Kidney (tissue), 14 donors: ENCODE results near the gene ZMYND8. TPM values are rescaled to one million over a fixed set of nuclear protein-coding genes. Genes with fewer than 3 reads are reported as not detected.
A peak's percentile ranks its signal among the peaks of the same experiment; 100 is the strongest.

ENCODE experiments used
- DNase-seq, 5 donors: peaks; one replicate each; pipeline ENCODE4 v3.0.0-alpha.2; 2013 to 2020
- FAIRE-seq: peaks from 2 replicates; lab custom pipeline; 2012; peaks lifted over from hg19 to GRCh38; lab: Jason Lieb, UNC
- H3K27ac ChIP-seq, 2 donors: one replicate each; pipeline ENCODE4 v1.7.0; 2013; ENCODE audit warnings: low read depth in 2 of 2, low read length in 2 of 2, inconsistent platforms in 1 of 2
- H3K27me3 ChIP-seq: one replicate; pipeline ENCODE4 v1.7.1; 2013; ENCODE audit warnings: low read length, inconsistent platforms; ENCODE audit not compliant: control insufficient read depth, insufficient read depth
- H3K36me3 ChIP-seq, 3 donors: one replicate each; pipeline versions ENCODE4 v1.7.0 to v1.7.1; 2013; ENCODE audit warnings: low read length in 3 of 3, control low read depth in 1 of 3, inconsistent platforms in 1 of 3; ENCODE audit not compliant: insufficient read depth in 3 of 3, control insufficient read depth in 2 of 3
- H3K4me1 ChIP-seq, 3 donors: one replicate each; pipeline versions ENCODE4 v1.7.0 to v1.7.1; 2013; ENCODE audit warnings: low read length in 3 of 3, inconsistent platforms in 1 of 3, low read depth in 1 of 3; ENCODE audit not compliant: control insufficient read depth in 2 of 3, insufficient read depth in 2 of 3
- H3K4me3 ChIP-seq, 3 donors: one replicate each; pipeline versions ENCODE4 v1.7.0 to v1.8.1; 2013; ENCODE audit warnings: low read length in 3 of 3, control low read depth in 1 of 3, inconsistent platforms in 1 of 3
- H3K9ac ChIP-seq, 3 donors: one replicate each; pipeline versions ENCODE4 v1.7.0 to v1.7.1; 2013; ENCODE audit warnings: low read length in 3 of 3, control low read depth in 1 of 3, inconsistent platforms in 1 of 3
- H3K9me3 ChIP-seq, 3 donors: one replicate each; pipeline versions ENCODE4 v1.7.0 to v1.7.1; 2013; ENCODE audit warnings: low read length in 3 of 3, control low read depth in 1 of 3, inconsistent platforms in 1 of 3; ENCODE audit not compliant: control insufficient read depth in 2 of 3, insufficient read depth in 1 of 3
- intact Hi-C: fragments of 100-400 bp; cut with DNase I; formaldehyde crosslinking; loops from one replicate; pipeline ENCODE4 v1.11.1; 2022
- polyA plus RNA-seq: library from polyadenylated mRNA; stranded (reverse); fragments of 350-450 nt; fragmentation: Illumina TruSeq; extraction: RNeasy Lipid Tissue Mini Kit (QIAGEN cat#74804); gene quantifications from one replicate; pipeline ENCODE4 v1.2.3, GENCODE V29; 2014; ENCODE audit warnings: low read depth, low replicate concordance; ENCODE audit not compliant: insufficient read depth
- total RNA-seq: library from RNA; stranded (reverse); fragmentation: NEBNext Ultra II Directional; extraction: Animal tissue kit (Norgen Biotek cat#: 25700); gene quantifications from one replicate; pipeline ENCODE4 v1.2.1, GENCODE V29; 2021
- TF ChIP-seq, protein P1 (sequence below): IDR thresholded peaks from 3 replicates; pipeline ENCODE4 v1.5.1; 2012; ENCODE audit warnings: mild to moderate bottlenecking, moderate library complexity, borderline replicate concordance; ENCODE audit not compliant: insufficient read depth; ENCODE audit errors: extremely low read depth
- donor health status: control.
- donor health status: control.
- donor health status: control.
- donor health status: control.
- donor health status: control.
- donor health status: DM: yes; HTN: yes; CAD: no.
- donor health status: Normal renal cell carcinoma (clear cell type).

Gene ZMYND8
- total and polyA plus RNA-seq, 2 donors from 2014 or later: 10.5 to 37.5 TPM

- Histone ChIP-seq H3K27ac (peak overlapping the region; percentile 32 to 100), H3K4me3 (peak overlapping the region in 1 of 3 donors; percentile 25), H3K4me1 (peaks cover 55 to 73% (median 64%) of the 10 kb centered on the region in 3 donors), H3K9ac (peak overlapping the region in 2 of 3 donors; percentile 17 to 33), H3K27me3 (no peaks in the 10 kb centered on the region), H3K9me3 (no peaks in the 10 kb centered on the region), H3K36me3 (no peaks in the 10 kb centered on the region)
- TF ChIP-seq, protein P1, sequence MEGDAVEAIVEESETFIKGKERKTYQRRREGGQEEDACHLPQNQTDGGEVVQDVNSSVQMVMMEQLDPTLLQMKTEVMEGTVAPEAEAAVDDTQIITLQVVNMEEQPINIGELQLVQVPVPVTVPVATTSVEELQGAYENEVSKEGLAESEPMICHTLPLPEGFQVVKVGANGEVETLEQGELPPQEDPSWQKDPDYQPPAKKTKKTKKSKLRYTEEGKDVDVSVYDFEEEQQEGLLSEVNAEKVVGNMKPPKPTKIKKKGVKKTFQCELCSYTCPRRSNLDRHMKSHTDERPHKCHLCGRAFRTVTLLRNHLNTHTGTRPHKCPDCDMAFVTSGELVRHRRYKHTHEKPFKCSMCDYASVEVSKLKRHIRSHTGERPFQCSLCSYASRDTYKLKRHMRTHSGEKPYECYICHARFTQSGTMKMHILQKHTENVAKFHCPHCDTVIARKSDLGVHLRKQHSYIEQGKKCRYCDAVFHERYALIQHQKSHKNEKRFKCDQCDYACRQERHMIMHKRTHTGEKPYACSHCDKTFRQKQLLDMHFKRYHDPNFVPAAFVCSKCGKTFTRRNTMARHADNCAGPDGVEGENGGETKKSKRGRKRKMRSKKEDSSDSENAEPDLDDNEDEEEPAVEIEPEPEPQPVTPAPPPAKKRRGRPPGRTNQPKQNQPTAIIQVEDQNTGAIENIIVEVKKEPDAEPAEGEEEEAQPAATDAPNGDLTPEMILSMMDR: no peak
- DNase-seq: peak in 2 of 5 donors; percentile 43 to 64
- FAIRE-seq: no peak
- intact Hi-C loops: no loop called here
These were observed 6.9 kb downstream of the ZMYND8 start for GRCh38 chr20:47349365-47350180.

- DNase-seq (peak in 1 of 5 donors; percentile 44), FAIRE-seq (no peak)
- H3K4me3 ChIP-seq: no peak overlapping the region
- no peaks in the 10 kb centered on the region for H3K27me3 ChIP-seq
- intact Hi-C loops: no loop called here
- TF ChIP-seq, protein P1: no peak
- peak overlapping the region in 2 of 3 donors; percentile 20 to 33 for H3K9ac ChIP-seq
- no peaks in the 10 kb centered on the region for H3K36me3 ChIP-seq
- H3K4me1 ChIP-seq: peaks cover 47 to 64% (median 55%) of the 10 kb centered on the region in 3 donors
- no peaks in the 10 kb centered on the region for H3K9me3 ChIP-seq
- peak overlapping the region; percentile 26 to 100 for H3K27ac ChIP-seq
These were observed 7.9 kb downstream of the ZMYND8 start for GRCh38 chr20:47348539-47349142.

DNA sequence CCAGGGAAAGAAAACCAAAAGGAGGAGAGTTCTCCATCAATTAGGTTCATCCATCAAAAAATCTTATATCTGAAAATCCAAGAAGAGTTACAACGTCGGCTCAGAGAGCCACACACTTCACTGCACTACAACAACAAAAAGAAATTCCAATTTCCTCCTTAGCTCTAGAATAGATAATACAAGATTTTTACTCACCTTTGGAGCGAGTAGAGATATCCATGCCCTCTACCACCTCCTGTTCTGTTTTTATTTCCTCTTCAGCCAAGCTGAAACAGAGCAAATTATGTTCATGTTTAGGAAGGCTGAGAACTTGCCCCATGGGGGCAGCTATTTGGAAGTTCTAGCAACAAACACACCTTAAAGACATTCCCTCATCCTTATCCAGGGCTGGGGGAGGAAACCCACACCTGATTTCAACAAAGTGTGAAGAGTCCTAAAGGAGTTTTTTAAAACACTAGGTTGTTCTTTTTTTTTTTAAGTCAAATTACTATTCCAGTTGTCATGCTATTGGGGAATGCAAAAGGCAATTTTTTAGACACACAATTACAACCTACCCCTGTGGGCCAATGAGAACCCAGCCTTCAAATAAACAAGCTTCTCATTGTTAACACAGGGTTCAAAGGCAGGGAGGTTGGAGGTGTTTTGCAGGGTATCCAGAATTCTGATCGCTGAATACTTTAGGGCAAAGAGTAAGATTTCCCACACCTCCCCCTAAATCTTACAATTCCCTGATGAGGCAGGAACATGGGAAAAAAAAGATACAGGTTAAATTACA lies 8.7 kb downstream of the ZMYND8 start:
- H3K4me1 ChIP-seq: peaks cover 40 to 58% (median 49%) of the 10 kb centered on the region in 3 donors
- DNase-seq (peak in 2 of 5 donors; percentile 41 to 50), FAIRE-seq (no peak)
- TF ChIP-seq, protein P1: no peak
- intact Hi-C loops: no loop called here
- H3K9me3 ChIP-seq: no peaks in the 10 kb centered on the region
- peak overlapping the region; percentile 58 to 100 for H3K27ac ChIP-seq
- H3K36me3 ChIP-seq: no peaks in the 10 kb centered on the region
- H3K9ac ChIP-seq: peak overlapping the region in 1 of 3 donors; percentile 20
- no peaks in the 10 kb centered on the region for H3K27me3 ChIP-seq
- no peak overlapping the region for H3K4me3 ChIP-seq
